PFSK-1 (cell line): ENCODE results near the gene TMEM53.

Experiments used
- FOXP2 ChIP-seq: optimal IDR thresholded peaks from 2 replicates; pipeline ENCODE3; 2011; ENCODE audit warnings: borderline replicate concordance, control low read depth, inconsistent platforms; ENCODE audit not compliant: insufficient read depth; ENCODE audit errors: extremely low read length, extremely low read depth
- POLR2AphosphoS5 ChIP-seq: IDR thresholded peaks from 2 replicates; pipeline ENCODE4 v1.6.1; 2012; ENCODE audit warnings: low read depth, mild to moderate bottlenecking, control low read depth, low read length, moderate library complexity
- REST ChIP-seq, 2 experiments: IDR thresholded peaks; 2 replicates each; pipeline versions ENCODE4 v1.6.1 to v1.8.0; 2011 to 2012; ENCODE audit warnings: low read depth in 2 of 2, low read length in 2 of 2, control low read depth in 1 of 2, inconsistent platforms in 1 of 2, mild to moderate bottlenecking in 1 of 2, moderate library complexity in 1 of 2; ENCODE audit not compliant: insufficient read depth in 1 of 2
- SIN3A ChIP-seq: IDR thresholded peaks from 2 replicates; pipeline ENCODE4 v1.6.1; 2012; ENCODE audit warnings: mild to moderate bottlenecking, low read length, moderate library complexity, borderline replicate concordance; ENCODE audit not compliant: insufficient read depth
- TAF1 ChIP-seq: IDR thresholded peaks from 2 replicates; pipeline ENCODE4 v1.6.1; 2012; ENCODE audit warnings: low read length, control low read depth, borderline replicate concordance; ENCODE audit not compliant: insufficient read depth

The TMEM53 gene

DNA sequence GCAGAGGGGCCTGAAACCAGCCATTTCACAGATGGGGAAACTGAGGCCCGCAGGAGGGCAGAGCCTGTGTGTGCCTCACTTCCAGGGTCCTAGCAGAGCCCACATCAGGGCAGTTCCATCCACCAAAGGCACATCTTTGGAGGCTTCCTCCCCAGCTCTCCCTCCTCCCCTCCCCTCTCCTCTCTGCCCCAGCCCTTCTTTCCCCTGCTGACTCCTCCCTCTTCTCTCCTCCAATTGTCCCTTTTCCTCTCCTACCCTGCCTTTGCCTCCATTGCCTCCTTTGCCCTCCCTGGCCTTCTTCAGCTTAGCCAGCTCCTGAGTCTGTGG, 56.6 kb downstream of the TMEM53 start:
- TF ChIP-seq REST (IDR thresholded peaks at IDR 0.05; ENCODE audit: insufficient read depth in 1 of 2, low read depth in 2 of 2, low read length in 2 of 2), result no peak
- no peak for TF ChIP-seq POLR2AphosphoS5
- TF ChIP-seq FOXP2, result no peak
- no peak for TF ChIP-seq TAF1
- TF ChIP-seq SIN3A, result no peak

- no peak for TF ChIP-seq POLR2AphosphoS5
- no peak for TF ChIP-seq TAF1
- TF ChIP-seq REST (IDR thresholded peaks at IDR 0.05; ENCODE audit: insufficient read depth in 1 of 2, low read depth in 2 of 2, low read length in 2 of 2), result no peak
- no peak for TF ChIP-seq SIN3A
- TF ChIP-seq FOXP2, result no peak
Observed at GRCh38 chr1:44616991-44617702, 57.1 kb downstream of the TMEM53 start.

GRCh38 chr1:44616284-44616990, 57.8 kb downstream of the TMEM53 start:
- TF ChIP-seq POLR2AphosphoS5 (no peak), REST (IDR thresholded peaks at IDR 0.05; ENCODE audit: insufficient read depth in 1 of 2, low read depth in 2 of 2, low read length in 2 of 2) (no peak)

- TF ChIP-seq TAF1 (no peak), FOXP2 (no peak), POLR2AphosphoS5 (no peak), SIN3A (no peak), REST (IDR thresholded peaks at IDR 0.05; ENCODE audit: insufficient read depth in 1 of 2, low read depth in 2 of 2, low read length in 2 of 2) (no peak)
Observed at GRCh38 chr1:44613941-44614340, 60.3 kb downstream of the TMEM53 start.

DNA sequence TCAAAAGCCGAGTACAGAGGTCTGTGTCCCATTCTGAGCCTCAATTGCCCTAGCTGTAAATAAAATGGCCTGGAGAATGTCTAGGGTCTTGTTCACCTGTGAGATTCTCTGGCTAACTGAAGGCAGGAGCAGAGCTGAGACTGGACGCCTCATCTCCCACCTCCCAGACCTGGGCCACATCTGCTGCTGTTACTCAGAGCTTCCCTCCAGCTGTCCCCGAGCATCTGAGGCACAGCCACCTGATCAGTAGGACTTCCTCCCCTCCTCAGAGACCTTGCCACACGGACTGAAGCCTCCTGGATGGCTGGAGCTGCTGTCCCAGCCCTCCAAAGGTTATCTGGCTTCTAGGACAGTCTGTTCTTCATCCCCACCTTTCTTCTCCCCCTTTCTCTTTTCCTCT, 62.4 kb downstream of the TMEM53 start:
- no peak for TF ChIP-seq SIN3A
- no peak for TF ChIP-seq POLR2AphosphoS5
- TF ChIP-seq TAF1, result no peak
- TF ChIP-seq REST (IDR thresholded peaks at IDR 0.05; ENCODE audit: insufficient read depth in 1 of 2, low read depth in 2 of 2, low read length in 2 of 2), result no peak
- TF ChIP-seq FOXP2, result no peak
